ENCODE data around the gene CATSPERD.

The CATSPERD gene

GRCh38 chr19:5809469-5809868 is 89.0 kb downstream of the CATSPERD start:
- Histone ChIP-seq H3K9me3 (ENCODE audit: severe bottlenecking) (no peaks in the 10 kb centered on the region), H3K27me3 (ENCODE audit: insufficient read depth, poor library complexity, severe bottlenecking) (peaks cover 9% of the 10 kb centered on the region), H3K27ac (ENCODE audit: poor library complexity, severe bottlenecking) (no peak overlapping the region), H3K36me3 (ENCODE audit: low read depth) (no peaks in the 10 kb centered on the region), H3K4me3 (ENCODE audit: severe bottlenecking) (no peak overlapping the region), H3K4me1 (ENCODE audit: insufficient read depth, poor library complexity, severe bottlenecking) (no peaks in the 10 kb centered on the region)
- ATAC-seq (ENCODE audit: low read depth), result no peak
- no peak for TF ChIP-seq CTCF (IDR thresholded peaks at IDR 0.05; ENCODE audit: poor library complexity, severe bottlenecking)
- no peak for DNase-seq (ENCODE audit: low spot score)

GRCh38 chr19:5811117-5811516 is 90.7 kb downstream of the CATSPERD start:
- no peaks in the 10 kb centered on the region for H3K4me1 ChIP-seq (ENCODE audit: insufficient read depth, poor library complexity, severe bottlenecking)
- no peak overlapping the region for H3K27ac ChIP-seq (ENCODE audit: poor library complexity, severe bottlenecking)
- DNase-seq (ENCODE audit: low spot score), result no peak
- H3K27me3 ChIP-seq (ENCODE audit: insufficient read depth, poor library complexity, severe bottlenecking), result no peaks in the 10 kb centered on the region
- H3K4me3 ChIP-seq (ENCODE audit: severe bottlenecking), result no peak overlapping the region
- TF ChIP-seq CTCF (IDR thresholded peaks at IDR 0.05; ENCODE audit: poor library complexity, severe bottlenecking), result no peak
- no peaks in the 10 kb centered on the region for H3K9me3 ChIP-seq (ENCODE audit: severe bottlenecking)
- H3K36me3 ChIP-seq (ENCODE audit: low read depth), result no peaks in the 10 kb centered on the region
- no peak for ATAC-seq (ENCODE audit: low read depth)

- no peak for TF ChIP-seq CTCF (IDR thresholded peaks at IDR 0.05; ENCODE audit: poor library complexity, severe bottlenecking)
- DNase-seq (ENCODE audit: low spot score) (no peak), ATAC-seq (ENCODE audit: low read depth) (no peak)
- H3K4me1 ChIP-seq (ENCODE audit: insufficient read depth, poor library complexity, severe bottlenecking), result no peaks in the 10 kb centered on the region
- H3K27me3 ChIP-seq (ENCODE audit: insufficient read depth, poor library complexity, severe bottlenecking), result no peaks in the 10 kb centered on the region
- H3K9me3 ChIP-seq (ENCODE audit: severe bottlenecking), result no peaks in the 10 kb centered on the region
- H3K4me3 ChIP-seq (ENCODE audit: severe bottlenecking), result no peak overlapping the region
- H3K36me3 ChIP-seq (ENCODE audit: low read depth), result no peaks in the 10 kb centered on the region
- H3K27ac ChIP-seq (ENCODE audit: poor library complexity, severe bottlenecking), result no peak overlapping the region
Observed at GRCh38 chr19:5814123-5814851, 93.8 kb downstream of the CATSPERD start.

- Histone ChIP-seq H3K9me3 (ENCODE audit: severe bottlenecking) (no peaks in the 10 kb centered on the region), H3K4me3 (ENCODE audit: severe bottlenecking) (no peak overlapping the region), H3K27ac (ENCODE audit: poor library complexity, severe bottlenecking) (no peak overlapping the region), H3K4me1 (ENCODE audit: insufficient read depth, poor library complexity, severe bottlenecking) (no peaks in the 10 kb centered on the region), H3K27me3 (ENCODE audit: insufficient read depth, poor library complexity, severe bottlenecking) (no peaks in the 10 kb centered on the region), H3K36me3 (ENCODE audit: low read depth) (no peaks in the 10 kb centered on the region)
- ATAC-seq (ENCODE audit: low read depth), result no peak
- no peak for DNase-seq (ENCODE audit: low spot score)
- no peak for TF ChIP-seq CTCF (IDR thresholded peaks at IDR 0.05; ENCODE audit: poor library complexity, severe bottlenecking)
Observed at GRCh38 chr19:5814852-5815246, 94.4 kb downstream of the CATSPERD start.

GRCh38 chr19:5817218-5817617 is 96.8 kb downstream of the CATSPERD start:
- H3K36me3 ChIP-seq (ENCODE audit: low read depth), result no peaks in the 10 kb centered on the region
- no peak overlapping the region for H3K27ac ChIP-seq (ENCODE audit: poor library complexity, severe bottlenecking)
- no peaks in the 10 kb centered on the region for H3K27me3 ChIP-seq (ENCODE audit: insufficient read depth, poor library complexity, severe bottlenecking)
- H3K9me3 ChIP-seq (ENCODE audit: severe bottlenecking), result no peaks in the 10 kb centered on the region
- H3K4me1 ChIP-seq (ENCODE audit: insufficient read depth, poor library complexity, severe bottlenecking), result no peaks in the 10 kb centered on the region
- ATAC-seq (ENCODE audit: low read depth), result no peak
- H3K4me3 ChIP-seq (ENCODE audit: severe bottlenecking), result no peak overlapping the region
- DNase-seq (ENCODE audit: low spot score), result no peak
- TF ChIP-seq CTCF (IDR thresholded peaks at IDR 0.05; ENCODE audit: poor library complexity, severe bottlenecking), result no peak
